Stimulated activated naive CD4-positive, alpha-beta T cell (primary cell): ENCODE measurements around the gene LIFR.
"Not testable (repeated sequence)": the region's sequence is repeated elsewhere in the genome, so short reads cannot be mapped to it uniquely, and the experiment has no call there.

Experiments
- DNase-seq, 6 experiments: peaks; one replicate each; lab custom pipeline; 2025; lab: John Stamatoyannopoulos, UW

LIFR gene

DNA sequence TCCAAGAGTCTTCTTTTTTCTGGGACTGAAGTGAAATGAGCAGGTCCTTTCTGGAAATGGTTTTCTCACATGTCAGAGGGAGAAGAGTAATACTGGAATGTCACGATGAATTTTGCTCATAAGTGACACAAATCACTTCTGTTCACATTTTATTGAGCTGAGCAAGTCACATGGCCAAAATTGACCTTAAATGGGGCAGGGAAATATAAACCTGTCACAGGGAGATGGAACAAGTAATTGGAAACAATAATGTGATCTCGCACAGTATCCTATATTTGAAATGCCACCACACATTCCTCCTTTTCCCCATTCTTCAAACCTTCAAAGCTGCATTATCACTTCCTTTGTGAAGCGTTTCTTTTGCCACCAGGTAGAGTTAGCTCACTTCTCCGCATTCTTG lies 25.2 kb upstream of the LIFR start:
- DNase-seq: no peak

DNA sequence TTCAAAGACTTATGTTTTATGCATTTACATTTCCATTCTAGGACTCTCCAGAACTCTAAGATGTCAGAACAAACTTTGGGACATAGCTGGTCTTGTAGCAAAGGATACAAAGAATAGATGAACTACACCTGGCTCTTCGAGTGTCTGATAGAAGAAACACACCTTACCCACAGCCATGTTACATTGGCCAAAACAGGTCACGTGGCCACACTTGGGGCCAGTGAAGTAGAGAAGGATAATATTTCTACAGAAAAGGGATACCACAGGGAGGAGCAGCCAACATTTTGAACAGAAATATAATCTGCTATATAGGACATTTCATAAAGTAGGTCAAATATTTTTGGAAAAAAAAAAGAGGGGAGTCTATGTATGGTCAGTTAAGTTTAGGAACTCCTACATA lies 22.7 kb upstream of the LIFR start:
- DNase-seq: no peak

DNA sequence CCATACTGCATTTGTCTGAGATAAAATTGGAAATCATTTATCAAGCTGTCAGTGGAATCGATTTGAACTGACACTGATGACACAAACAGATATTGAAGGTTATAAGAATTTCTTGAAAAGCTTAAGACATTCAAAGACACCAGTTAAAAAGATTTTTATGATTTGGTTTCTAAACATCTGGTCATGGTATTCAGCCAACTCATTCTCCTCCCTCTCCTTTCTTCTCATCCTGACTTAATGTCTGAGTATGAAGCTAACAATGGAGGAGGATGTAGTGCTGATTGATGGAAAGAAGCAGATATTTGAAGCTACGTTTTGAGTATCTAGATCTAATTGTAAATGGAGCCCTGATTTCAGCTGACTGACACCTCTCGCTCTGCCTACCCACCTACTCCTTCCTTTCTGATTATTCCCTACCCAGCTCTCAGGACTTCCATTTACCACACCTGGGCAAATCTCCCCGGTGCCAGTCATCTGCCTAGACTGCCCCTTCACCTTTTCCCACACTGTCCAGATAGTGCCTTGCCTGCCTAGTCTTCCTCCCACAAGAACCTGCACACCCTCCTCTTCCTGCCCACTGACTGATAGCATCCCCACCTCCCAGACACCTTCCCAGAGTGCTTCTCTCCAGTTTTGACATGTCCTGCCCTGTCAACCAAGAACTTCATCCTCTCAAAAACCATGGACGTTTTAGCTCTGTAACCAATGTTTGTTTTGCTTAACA lies 20.7 kb upstream of the LIFR start:
- no peak for DNase-seq

DNA sequence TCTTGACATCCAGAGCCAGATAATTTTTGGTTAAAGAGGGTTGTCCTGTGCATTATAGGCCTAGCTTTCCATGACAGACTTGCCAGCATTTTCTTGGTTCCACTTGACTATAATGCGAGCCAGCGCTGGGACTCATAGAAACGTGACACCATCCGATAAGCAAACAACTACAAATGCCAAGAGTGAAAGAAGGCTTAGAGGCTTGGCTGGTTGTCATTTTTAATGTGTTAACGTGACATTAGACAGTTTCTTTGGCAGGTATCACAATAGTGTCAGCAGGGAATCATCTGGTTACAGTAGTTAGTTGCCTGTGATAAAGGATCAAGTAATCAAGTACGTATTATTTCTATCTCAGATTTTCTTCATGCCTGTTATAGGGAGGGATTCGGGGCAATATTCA lies 20.0 kb upstream of the LIFR start:
- DNase-seq: no peak

DNA sequence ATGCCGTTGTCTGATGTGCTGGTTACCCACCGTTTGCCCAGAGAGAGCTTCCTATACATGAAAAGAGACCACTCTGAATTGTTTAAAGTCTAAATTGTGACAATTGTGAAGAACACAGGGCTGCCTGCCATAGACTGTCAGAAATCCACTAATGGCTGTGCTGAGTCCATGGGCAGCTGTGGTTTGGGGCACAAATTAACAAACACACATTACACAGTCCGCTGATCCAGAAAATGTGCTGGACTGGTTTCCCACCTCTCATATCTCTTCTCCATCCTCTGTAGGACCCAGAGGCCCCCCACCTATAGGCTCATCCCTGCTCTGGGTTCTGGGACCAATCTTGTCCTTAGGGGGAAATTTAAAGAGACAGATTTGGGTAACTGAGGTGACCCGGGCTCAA lies 19.0 kb upstream of the LIFR start:
- no peak for DNase-seq

DNA sequence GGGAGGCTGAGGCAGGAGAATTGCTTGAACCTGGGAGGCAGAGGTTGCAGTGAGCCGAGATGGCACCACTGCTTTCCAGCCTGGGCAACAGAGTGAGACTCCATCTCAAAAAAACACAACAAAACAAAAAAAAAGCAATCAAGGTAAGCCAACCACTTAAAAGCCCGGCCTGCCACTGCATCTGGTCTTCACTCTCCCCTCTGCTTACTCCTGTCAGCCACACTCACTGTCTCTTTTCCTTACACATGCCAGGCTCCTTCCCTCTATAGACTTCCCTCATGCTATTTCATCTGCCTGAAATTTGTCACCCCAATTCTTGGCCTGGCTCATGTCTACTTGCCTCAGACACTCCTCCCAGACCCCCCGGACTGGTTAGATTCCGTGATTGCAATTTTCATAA lies 17.6 kb upstream of the LIFR start:
- no peak for DNase-seq

DNA sequence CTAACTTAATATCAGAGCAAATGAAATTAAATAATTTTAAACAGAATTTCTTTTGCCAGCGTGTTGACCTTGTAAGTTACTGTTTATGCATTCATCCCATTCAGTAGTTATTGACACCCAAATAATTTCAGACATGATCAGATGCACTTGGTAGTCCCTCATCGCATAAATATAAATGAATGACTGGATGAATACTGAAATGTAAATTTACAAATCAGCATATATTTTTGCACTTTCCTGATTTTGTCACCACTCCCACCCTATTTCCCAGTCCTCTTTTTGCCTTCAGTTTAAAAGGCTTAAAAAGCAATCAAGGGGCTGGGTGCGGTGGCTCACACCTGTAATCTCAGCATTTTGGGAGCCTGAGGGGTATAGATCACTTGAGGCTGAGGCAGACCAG lies 17.1 kb upstream of the LIFR start:
- no peak for DNase-seq

DNA sequence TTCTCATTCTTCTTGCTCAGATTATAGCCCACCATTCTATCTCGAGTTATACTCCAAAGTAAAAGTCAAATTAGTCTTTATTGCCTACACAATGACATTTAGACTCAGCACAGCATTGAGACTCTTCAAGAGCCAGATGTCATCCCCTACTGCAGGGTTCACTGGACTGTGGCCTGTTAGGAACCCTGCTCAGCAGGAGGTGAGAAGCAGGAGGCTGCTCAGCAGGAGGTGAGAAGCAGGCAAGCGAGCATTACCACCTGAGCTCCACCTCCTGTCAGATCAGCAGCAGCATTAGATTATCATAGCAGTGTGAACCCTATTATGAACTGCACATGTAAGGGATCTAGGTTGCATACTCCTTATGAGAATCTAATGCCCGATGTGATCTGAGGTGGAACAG lies 12.7 kb upstream of the LIFR start:
- DNase-seq: no peak

DNA sequence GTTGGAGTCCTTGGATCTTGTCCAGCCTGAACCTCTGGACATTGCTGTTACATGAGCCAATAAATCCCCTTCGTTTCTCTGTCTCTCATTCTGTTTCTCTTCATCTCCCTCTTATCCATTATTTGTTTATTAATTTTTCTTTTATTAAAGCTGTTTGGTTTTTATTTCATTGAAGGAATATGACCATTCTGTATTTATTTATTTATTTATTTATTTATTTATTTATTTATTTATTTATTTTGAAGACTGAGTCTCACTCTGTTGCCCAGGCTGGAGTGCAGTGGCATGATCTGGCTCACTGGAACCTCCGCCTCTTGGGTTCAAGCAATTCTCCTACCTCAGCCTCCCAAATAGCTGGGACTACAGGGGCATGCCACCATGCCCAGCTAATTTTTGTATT lies 10.9 kb upstream of the LIFR start:
- DNase-seq: not testable (repeated sequence)

DNA sequence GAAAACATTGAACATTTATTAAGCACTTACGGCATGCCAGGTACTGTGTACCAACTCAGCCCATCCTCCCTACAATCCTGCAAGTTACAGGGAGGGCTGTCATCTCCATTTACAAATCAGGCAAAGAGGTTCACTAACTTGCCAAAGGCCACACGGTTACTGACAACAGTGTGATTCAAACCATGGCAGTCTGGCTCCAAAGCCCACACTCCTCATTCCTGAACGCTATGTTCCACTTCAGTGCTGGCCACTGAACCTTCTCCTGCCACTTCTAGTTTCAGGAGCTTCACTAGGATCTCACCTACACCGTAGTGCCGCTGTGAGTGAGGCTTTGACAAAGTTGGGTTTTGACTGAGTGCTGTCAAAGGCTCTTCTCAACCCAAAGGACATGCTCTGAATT lies 7.2 kb upstream of the LIFR start:
- DNase-seq: no peak

DNA sequence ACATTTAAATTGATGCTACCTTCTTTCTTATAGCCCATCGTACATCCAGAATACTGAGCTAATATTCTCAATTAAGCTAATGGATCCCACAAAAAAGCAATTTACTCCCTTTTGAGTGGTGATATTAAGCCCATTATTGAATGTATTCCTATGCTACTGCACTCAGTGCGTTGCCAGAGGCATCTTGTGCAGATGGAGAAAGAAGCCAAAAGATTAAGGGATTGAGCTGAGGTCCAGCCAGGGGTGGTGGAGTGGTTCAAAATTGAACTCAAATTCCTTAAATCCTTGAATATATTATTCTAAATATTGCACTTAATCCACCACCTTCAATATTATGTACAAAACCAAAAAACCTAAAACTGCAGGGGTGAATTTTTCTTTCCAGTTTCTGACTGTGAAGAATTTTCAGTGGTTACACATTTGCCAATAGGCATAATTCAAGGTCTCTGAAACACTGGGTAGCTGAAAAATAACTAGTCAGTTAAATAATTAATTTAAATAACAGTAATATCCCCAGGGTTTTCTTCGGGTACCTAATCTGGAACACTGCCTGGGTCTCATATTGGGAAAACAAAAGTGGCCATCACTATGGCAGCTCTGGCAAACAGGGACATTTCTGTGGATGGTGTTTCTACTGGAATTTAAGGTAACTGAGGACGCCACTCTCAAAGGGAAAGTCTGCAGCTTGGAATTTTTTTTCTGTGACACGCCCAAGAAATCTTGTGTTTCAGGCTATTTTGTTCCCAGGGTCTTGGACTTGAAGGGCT lies 6.2 kb upstream of the LIFR start:
- DNase-seq: no peak

DNA sequence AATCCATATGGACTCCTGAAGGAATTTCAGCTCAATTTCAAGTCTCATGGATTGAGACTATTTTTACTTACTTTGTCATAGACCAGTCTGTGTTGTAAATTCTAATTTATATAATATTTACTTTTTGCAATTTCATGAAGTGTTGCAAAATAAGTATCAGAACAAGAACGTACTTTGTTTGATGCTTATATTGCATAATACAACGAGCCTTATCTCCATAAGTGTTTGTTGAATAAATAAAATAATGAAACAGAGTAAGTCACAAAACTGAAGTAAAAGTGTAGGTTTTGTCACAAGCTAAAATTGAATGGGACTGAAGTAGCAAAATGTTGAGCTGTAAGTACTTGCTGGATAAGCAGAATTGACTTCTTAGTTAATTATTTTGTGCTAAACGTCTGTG lies 3.0 kb upstream of the LIFR start:
- no peak for DNase-seq

DNA sequence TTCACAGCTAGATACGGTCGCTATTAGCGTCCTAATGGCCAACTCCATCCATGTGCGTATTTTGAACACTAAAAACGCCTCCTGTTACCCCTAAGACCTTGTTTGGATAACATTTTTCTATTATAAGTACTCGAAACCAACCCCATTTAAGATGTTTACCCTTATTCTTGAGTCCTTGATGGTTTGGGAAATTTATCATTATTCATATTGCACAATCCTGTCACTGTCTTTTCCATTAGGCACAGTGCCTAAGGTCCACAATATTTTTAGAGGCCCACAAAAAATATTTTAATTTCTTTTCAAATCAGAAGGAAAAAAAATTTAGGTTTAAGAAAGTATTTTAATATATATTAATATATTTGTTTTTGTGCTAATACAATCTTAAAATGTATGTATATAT lies 1.3 kb upstream of the LIFR start:
- no peak for DNase-seq

DNA sequence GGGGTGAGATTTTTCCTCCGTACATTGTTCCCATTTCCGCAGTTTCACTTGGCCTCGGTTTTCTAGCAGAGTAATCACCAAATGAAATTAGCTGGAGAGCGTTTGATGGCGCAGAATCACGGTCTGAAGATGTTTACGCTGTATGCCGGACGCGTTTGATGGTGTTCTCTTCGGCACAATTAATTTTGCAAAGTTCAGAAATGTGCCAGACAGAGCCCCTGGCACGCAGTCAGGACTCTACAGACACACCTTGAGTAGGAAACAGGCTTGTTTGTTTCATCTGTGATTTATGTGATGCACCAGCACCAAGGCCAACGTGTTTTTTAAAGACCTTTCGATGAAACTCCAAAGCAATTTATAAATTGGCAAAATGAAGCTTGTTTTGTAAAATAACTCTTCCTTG lies 863 bp upstream of the LIFR start:
- no peak for DNase-seq

DNA sequence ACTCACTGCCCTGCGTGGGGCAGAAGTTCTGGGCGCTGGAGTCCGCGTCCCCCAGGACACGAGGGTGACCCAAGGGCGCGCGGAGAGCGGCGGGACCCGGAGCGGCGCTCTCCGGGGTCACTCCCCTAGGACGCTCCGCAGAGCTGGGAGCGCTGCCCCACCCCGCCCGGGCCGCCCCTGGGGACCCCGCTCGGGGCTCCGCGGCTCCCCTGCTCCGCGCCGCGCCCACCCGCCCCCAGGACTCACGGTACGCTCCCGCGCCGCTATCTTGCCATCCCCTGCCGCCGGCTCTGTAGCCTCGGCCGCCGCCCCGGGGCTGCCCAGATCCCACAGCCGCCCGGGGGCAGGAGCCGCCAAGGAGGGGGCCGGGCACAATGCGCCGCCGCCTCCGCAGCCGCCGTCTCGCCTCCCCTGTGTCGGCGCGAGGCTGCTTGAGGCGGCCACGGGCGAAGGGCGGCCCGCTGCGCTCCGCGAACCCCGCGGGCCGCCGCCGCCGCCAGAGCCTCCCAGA lies 303 bp downstream of the LIFR start:
- DNase-seq: peak in 1 of 6 experiments; percentile 1

DNA sequence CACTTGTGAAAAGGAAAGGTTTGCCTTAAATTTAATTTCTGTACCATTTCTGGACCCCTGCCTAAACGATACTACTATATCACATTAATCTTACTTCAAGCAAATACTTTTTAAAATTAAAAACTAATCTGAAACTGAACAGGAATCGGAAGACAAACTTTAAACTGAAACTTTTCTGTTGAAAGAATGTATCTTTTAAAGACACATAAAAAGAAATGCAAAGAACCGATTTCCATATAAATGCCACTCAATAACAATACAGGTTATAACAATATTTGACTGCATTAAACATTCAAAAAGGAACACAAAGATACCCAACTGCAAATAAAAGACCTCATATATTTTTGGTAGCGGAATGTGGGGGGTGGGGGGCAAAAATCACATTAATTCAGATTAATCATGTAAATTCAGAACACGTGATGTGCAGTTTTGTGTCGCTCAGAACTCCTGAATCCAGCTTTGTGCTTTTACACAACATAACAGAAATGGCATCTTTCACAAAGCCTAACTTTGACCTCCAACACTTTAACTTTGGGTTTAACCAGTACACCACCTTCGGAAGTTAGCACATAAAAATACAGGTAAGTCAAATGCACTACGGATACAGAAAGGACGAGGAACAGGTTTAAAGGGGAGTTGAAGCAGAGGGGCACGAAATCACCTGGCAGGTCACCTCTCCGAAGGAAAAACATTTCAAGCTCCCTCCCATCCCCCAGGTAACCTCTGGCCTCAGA lies 925 bp downstream of the LIFR start:
- no peak for DNase-seq

DNA sequence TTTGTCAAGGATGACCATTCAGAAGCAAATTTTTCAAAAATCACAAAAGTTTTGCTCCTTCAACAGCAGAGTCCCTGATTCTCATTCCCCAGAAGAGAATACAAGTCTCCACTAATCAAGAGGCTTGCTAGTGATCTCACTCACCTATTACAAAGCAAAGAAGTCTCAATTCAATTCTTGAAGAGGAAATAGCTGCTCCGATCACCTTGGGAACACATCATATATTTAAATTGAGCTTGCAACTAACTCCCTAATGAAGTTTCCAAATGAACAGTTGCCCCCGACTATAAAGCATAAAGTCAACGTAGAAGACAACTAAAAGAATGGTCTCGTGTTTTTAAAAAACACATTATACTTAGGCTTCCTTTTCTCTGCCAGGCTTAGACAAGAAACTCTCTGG lies 1.6 kb downstream of the LIFR start:
- no peak for DNase-seq

DNA sequence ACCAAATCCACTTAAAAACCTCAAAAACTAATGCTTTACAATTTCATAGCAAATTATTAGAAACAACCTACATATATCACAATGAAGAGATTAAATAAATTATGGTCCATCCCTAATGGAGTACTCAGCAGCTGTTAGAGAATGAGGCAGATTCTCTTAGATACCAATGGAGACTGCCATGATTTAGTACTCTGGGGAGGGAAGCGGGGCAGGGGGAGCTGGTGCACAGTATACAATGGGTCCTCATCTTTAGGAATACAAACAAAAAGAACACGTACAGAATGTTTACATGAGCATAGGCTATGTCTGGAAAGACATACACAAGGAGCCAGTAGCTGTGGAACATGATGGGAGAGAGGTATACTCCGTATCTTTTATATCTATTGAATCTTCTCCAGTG lies 2.0 kb downstream of the LIFR start:
- DNase-seq: no peak

DNA sequence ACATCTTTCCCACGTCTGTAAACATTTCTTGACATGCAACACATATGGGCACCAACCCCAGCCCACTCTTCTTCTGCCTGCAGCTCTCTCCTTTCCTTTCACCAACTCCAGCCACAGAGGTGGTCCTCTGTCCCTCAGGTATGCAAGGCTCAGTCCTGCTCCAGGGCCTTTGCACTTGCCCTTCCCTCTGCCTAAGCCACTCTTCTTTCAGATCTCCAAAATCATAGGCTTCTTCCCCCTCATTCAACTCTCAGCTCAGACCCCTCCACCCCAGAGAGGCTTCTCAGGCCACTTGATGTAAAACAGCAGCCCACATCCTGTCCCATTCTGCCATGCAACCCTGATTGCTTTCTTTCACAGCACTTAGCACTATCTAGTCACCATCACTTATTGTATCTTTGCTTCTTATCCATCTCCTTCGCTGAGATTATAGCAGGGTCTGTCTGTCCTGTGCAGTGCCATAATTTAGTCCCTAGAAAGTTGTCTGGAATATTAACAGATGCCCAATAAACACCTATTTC lies 3.4 kb downstream of the LIFR start:
- DNase-seq: no peak

DNA sequence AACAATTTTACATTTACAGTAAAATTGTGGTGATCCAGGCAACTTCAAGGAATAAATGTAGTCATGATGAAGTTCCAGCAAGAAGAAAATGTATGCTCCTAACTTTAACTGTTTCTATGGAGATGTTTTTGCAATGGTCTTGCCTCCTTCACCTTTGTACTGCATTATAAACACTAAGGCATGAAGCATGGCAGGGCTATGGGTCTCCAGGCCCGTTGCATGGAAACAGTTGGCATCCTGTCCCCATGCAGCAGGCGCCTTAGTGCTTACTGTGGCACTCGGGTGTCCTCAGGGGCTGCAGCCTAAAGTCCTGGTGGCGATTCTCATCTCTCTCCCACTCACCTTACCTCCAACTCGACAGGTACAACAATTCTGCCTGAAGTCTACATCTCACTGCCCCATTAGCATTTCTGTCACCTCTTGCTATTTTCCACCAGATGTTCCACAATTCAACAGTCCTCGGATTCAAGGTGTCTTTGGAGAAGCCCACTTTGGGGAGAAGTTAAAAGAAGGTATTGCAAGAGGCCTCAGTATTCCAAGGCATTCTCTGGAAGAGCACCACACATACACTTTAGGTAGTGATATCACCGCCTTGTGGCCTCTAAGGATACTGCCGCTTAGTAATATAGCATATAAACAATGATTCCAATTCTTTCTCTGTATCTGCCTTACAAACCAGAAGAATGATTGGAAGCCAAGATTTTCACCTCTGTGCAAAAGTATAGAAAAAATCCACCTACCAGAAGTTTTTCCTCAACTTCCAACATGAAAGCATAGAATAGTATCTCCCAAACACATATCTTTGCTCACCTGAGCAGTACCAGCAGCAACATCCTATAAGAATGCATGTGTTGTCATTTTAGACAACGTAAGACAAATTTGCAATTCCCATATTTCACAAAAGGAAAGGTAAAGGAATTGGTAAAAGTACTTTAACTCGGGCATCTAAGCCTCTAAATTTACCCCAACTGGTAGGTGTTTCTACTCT lies 5.1 kb downstream of the LIFR start:
- no peak for DNase-seq

DNA sequence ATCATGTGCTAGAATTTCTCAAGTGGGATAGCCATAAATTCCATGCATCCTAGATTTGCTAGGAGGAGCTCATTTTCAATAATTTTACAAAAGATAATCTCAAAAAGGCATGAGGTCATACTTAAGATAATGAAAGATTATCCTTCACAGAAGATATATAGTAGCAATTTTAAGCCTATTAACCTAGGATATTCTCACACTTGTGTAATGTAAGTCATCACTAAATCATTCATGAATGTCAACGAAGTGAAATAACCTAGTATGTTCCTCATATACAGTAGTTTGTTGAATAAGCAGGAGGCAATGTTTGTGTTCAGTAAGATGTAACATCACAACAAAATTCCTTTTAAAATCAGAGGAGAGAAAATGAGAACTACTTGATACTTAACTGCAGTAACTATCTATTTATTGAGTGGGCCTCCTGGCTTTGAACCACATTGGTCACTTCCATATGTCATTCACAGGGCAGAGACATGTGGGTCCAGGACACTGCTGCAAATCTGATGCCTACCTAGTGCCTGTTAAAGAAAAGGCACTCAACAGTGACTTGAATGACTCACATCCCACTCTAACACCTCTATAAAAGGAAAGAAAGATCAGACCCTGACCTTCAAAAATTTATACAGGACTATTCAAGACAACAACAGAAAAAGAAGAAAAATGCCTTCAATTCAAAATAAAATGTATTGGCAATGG lies 8.2 kb downstream of the LIFR start:
- DNase-seq: no peak
